GM23248 (cell line): ENCODE measurements around the gene ZFAND3.

Experiments
- EZH2 ChIP-seq: fragments of 200-600 bp; sonication (generic); IDR thresholded peaks from 2 replicates; pipeline ENCODE4 v1.6.1; 2018; ENCODE audit warnings: antibody characterized with exemption, mild to moderate bottlenecking; ENCODE audit not compliant: insufficient read depth, poor library complexity, severe bottlenecking
- EZH2phosphoT487 ChIP-seq: fragments of 200-600 bp; sonication (generic); IDR thresholded peaks from 2 replicates; pipeline ENCODE4 v1.6.1; 2018; ENCODE audit warnings: antibody characterized with exemption, moderate library complexity, mild to moderate bottlenecking, low read depth; ENCODE audit not compliant: insufficient read depth

DNA sequence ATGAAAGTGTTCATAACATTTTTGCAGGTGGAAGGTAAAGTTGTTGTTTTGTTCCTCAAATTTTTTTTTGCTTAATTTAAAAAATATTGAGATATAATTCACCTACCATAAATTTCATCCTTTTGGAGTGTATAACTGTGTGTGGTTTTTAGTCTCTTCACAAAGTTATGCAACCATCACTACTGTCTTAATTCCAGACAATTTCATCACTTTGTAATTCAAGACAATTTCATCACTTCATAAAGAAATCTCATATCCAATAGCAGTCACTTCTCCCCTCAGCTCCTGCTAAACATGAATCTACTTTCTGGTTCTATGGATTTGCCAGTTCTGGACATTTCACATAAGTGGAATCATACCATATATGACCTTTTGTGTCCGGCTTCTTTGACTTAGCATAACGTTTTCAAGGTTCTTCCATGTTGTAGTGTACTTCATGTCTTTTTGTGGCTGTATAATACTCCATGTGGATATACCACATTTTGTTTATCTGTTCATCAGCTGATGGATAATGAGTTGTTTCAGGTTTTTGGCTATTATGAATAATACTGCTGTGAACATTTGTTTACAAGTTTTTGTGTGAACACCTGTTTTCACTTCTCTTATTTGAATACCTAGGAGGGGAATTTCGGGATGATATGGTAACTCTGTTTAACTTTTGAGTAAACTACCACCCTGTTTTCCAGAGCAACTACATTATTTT is 18.8 kb downstream of the ZFAND3 start:
- TF ChIP-seq EZH2 (no peak), EZH2phosphoT487 (no peak)
